Central memory CD8-positive, alpha-beta T cell (primary cell): Measurements from ENCODE around the gene SLC43A1.

ENCODE experiments used
- ATAC-seq: fragments of 150-1000 bp; cut with Tn5 transposase; replicated peaks from 2 replicates; pipeline ENCODE4 v1.10.0; 2022; ENCODE audit warnings: mild to moderate bottlenecking, moderate FRiP score, moderate number of reproducible peaks; ENCODE audit not compliant: poor library complexity, severe bottlenecking; ENCODE audit errors: extremely low read depth
- DNase-seq, 2 donors: peaks; one replicate each; pipeline ENCODE4 v3.0.0; 2021; ENCODE audit warnings: low spot score in 2 of 2
- H3K27ac Mint-ChIP-seq: one replicate; pipeline ENCODE4 v1.8.0; 2022; ENCODE audit warnings: low read depth, mild to moderate bottlenecking, moderate library complexity, mixed read lengths
- H3K27me3 Mint-ChIP-seq: one replicate; pipeline ENCODE4 v1.8.0; 2022; ENCODE audit warnings: mixed read lengths
- H3K36me3 Mint-ChIP-seq: one replicate; pipeline ENCODE4 v1.8.0; 2022; ENCODE audit warnings: mild to moderate bottlenecking, moderate library complexity, mixed read lengths; ENCODE audit not compliant: insufficient read depth
- H3K4me1 Mint-ChIP-seq: one replicate; pipeline ENCODE4 v1.8.0; 2022; ENCODE audit warnings: mixed read lengths
- H3K4me3 Mint-ChIP-seq: one replicate; pipeline ENCODE4 v1.8.0; 2022; ENCODE audit warnings: mild to moderate bottlenecking, moderate library complexity, mixed read lengths
- H3K9me3 Mint-ChIP-seq: one replicate; pipeline ENCODE4 v1.8.0; 2022; ENCODE audit warnings: mixed read lengths

The SLC43A1 gene

DNA sequence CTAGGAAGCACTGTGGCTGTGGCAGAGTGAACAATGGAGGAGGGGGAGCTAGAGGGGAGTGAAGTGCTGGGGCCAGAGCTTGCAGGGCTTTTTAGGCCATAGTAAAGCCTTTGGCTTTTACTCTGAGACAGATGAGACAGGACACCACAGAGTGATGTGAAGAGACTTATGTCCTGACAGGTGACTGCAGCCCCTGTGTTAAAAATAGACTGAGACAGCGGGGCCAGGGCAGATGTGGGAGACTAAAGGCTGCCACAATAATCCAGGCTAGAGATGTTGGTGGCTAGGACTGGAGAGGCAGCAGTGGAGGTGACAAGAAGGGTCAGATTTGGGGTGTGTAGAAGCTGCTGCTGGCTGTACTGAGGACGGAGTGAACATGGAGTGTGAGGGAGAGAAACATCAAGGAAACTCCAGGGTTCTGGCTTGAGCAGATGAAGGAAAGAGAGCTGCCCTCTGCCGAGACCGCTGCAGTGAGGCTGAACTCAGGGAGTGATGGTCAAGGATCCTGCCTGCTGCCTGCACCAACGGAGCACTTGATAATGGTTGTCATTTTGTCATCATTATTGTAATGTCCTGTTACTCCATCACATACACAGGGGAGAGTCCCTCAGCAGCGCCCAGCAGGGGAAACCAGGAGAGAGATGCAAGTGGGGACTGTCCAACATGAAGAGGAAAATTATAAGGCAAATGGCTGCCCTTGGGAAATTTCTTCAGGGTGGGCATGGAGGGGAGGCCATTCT, 27.4 kb downstream of the SLC43A1 start:
- H3K36me3 Mint-ChIP-seq = peaks cover 4% of the 10 kb centered on the region
- no peak for DNase-seq

DNA sequence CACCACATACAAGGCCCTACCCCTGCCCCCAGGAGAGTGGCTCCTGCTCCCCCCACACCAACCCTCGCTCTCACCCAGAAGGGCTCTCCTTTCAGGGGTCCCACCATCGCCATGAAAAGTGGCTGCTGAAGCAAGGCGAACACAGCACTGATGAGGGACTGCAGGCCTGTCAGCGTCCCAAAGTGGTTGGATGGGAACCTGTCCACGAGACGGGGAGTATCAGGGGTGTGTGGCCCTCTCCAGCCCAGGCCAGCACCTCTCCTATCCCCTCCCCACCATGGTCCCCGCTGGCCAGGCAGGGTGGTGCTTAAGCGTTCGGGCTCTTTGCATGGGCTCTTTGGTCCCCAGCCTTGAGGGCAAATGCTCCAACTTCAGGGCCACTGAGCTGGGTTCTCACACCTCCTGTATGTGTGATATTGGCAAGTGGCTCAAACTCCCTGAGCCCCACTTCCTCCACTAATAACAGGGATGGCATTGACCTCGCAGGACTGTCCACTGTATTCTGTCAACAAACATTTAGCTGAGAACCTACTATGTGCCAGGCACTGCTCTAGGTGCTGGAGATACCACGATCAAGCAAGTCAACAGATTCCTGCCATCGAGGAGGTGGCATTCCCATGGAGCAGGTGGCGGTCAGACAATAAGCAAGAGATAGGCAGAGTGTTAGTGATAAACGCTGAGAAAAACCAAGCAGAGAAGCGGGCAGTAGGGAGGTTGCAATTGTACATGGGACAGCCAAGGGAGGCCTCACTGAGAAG, 28.3 kb downstream of the SLC43A1 start:
- H3K27me3 Mint-ChIP-seq = peaks cover 17% of the 10 kb centered on the region
- DNase-seq (no peak), ATAC-seq (no peak)
- no peaks in the 10 kb centered on the region for H3K9me3 Mint-ChIP-seq
- H3K4me1 Mint-ChIP-seq = no peaks in the 10 kb centered on the region
- H3K27ac Mint-ChIP-seq = no peak overlapping the region
- H3K36me3 Mint-ChIP-seq = peaks cover 6% of the 10 kb centered on the region
- H3K4me3 Mint-ChIP-seq = no peak overlapping the region

More for the DNA sequence above, 27.4 kb downstream of the SLC43A1 start:
- Mint-ChIP-seq H3K27me3 (peaks cover 17% of the 10 kb centered on the region), H3K4me1 (no peaks in the 10 kb centered on the region), H3K9me3 (no peaks in the 10 kb centered on the region), H3K4me3 (no peak overlapping the region), H3K27ac (no peak overlapping the region)
- no peak for ATAC-seq

DNA sequence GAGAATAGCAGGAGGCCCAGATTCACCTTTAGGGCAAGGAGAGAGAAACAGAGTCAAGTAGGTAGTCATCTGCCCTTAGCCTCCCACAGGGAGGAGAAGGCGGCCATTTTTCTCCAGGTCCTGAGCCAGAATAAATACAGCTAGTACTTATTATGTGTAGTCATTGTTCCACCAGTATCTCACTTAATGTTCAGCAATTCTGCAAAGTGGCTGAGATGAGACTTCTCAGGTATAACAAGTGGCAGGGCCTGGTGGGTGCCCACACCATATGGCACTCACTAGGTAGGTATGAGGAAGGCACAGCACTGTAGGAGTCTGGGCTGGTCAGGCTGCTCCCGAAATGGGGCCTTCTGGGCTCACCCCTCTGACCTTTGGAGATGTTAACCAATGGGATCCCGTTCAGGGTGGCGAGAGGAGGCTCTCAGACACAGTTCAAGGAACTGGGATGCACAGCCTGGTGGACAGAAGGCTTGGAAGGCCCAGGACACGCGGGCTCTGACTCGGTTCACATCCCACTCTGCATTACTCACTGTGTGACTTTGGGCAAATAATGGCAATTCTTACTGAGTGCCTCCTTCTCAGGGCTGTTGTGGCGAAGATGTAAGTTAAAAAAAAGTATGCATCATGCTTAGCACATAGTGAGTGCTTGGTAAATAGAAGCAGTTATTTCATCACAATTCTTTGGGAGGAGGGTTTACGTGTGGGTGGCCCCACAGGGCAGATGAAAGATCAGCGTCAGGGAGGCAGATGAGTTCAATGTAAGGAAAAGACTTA, 30.1 kb downstream of the SLC43A1 start:
- no peak overlapping the region for H3K27ac Mint-ChIP-seq
- no peak overlapping the region for H3K4me3 Mint-ChIP-seq
- peaks cover 1% of the 10 kb centered on the region for H3K4me1 Mint-ChIP-seq
- H3K9me3 Mint-ChIP-seq = no peaks in the 10 kb centered on the region
- H3K27me3 Mint-ChIP-seq = peaks cover 17% of the 10 kb centered on the region
- H3K36me3 Mint-ChIP-seq = peaks cover 3% of the 10 kb centered on the region
- ATAC-seq (no peak), DNase-seq (no peak)

DNA sequence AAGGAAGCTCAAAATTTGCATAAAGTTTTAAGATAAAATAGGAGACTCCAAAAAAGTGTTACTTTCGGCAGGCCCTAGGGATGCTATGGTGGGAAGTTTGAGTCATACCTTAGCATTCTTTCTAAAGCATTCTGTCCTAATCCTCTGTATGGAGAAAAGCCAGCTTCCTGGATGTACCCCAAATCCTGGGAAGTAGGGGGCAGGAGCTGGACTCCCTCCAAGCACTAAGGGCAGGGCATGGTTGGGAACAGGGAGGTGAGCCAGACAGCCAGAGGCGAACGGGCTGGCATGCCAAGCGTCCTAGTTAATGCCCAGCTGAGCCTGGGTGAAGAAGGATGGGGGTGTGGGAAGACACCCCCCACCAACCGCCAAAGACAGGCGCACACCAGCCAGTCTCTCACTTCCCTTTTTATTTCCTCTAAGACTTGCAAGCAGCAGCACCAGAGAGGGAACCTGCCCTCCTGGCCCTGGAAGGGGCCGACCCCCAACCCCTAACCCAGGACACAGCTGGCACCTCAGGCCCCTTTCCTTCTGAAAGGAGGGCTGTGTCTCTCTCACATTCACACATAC, 31.3 kb downstream of the SLC43A1 start:
- peaks cover 3% of the 10 kb centered on the region for H3K36me3 Mint-ChIP-seq

DNA sequence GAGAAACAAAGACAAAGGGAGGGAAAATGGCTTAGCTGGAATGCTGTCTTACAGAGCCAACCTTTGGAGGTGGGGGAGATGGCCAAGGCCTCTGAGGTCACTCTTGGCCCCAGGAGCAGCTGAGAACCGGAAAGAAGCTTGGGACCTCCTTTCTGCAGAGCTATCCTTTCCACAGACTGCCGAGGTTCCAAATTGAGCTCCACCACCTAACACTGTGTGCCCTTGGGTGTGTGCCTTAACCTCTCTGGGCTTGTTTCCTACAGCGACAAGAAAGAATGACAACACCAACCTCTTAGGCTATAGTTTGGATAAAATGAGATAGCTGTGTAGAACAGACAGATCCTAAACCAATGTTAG, 32.0 kb downstream of the SLC43A1 start:
- no peak for DNase-seq
- Mint-ChIP-seq H3K9me3 (no peaks in the 10 kb centered on the region), H3K36me3 (peaks cover 3% of the 10 kb centered on the region), H3K27me3 (peaks cover 17% of the 10 kb centered on the region), H3K4me1 (peaks cover 19% of the 10 kb centered on the region), H3K4me3 (no peak overlapping the region), H3K27ac (no peak overlapping the region)
- ATAC-seq = no peak

More for the DNA sequence above, 31.3 kb downstream of the SLC43A1 start:
- ATAC-seq (no peak), DNase-seq (no peak)
- H3K27me3 Mint-ChIP-seq = peaks cover 17% of the 10 kb centered on the region
- H3K4me1 Mint-ChIP-seq = peaks cover 13% of the 10 kb centered on the region
- H3K4me3 Mint-ChIP-seq = no peak overlapping the region
- no peak overlapping the region for H3K27ac Mint-ChIP-seq
- H3K9me3 Mint-ChIP-seq = no peaks in the 10 kb centered on the region

DNA sequence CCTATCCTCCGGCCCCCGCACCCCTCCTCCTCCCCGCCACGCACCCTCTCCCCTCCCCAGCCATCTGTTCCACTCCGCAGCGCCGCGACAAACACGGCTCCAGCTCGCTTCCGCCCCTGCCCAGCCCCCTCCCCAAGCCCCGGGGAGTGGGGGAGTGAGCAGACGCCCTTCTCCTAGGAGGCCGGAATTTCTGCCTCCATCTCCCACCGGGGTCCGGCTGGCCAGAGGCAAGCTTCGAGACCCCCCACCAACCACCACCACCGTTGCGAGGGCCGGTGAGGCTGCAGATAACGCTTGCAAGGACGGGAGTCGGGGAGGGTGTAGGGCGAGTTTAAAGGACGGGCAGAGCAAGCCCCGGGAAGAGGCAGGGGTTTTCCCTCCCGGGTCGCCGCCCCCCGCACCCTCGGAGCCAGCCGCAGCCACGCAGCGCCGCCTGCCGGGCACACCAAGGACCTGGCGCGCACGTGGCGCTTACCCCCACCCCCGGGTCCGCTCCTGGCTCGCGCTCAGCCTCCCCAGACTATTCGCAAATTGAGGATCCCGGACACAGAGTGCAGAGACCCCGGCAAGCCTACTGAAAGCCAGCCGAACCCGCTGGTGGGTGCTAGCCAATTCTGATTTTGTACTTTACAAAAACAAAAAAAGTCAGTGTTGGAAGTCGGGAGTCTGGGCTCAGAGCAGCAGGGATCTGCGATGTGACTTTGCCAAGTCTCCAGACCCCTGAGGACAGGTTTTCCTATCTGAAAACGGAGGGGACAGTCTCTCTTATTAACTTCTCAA, 32.5 kb downstream of the SLC43A1 start:
- no peak overlapping the region for H3K27ac Mint-ChIP-seq
- peaks cover 25% of the 10 kb centered on the region for H3K4me1 Mint-ChIP-seq
- H3K4me3 Mint-ChIP-seq = no peak overlapping the region
- peaks cover 2% of the 10 kb centered on the region for H3K36me3 Mint-ChIP-seq
- DNase-seq (no peak), ATAC-seq (peak; percentile 45)
- peaks cover 17% of the 10 kb centered on the region for H3K27me3 Mint-ChIP-seq
- no peaks in the 10 kb centered on the region for H3K9me3 Mint-ChIP-seq

DNA sequence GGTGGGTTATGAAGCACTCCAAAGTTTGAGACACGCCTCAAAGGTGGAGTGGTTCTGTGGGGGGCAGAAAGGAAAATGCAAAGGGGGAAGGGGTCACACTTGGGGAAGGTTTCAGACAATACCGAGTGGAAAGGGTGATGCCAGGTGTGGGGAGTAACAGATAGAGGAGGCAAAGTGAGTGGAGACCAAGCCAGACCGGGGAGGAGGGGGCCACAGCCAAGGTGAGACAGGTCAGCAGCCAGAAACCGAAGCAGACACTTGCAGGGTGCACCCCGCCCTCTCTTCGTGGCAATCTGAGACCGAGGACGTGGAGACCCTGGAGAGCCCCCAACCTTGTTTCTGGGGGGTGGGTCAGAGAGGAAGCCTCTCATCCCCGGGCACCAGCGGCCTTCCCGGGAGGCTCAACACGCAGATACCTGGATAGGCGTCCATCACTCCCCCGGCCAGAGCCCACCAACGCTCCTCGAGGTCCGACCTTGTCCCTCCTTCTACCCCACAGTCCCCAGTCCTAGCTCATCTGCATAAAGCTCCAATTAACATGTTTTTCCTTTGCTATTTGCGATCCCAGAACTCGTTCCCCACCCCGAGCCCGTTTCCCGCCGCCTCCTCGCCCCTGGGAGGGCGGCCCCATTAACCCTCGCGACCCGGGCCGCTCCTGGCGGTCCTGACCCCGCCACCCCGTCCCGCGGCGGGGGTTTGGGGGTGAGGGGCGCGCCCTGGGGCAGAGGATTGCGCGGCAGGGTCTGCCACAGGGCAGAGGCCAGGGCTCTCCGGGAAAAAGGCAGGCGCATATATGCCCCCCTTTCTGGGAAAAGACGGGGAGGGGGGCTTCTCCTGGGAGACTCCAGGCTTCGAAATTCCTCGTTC, 33.4 kb downstream of the SLC43A1 start:
- Mint-ChIP-seq H3K9me3 (no peaks in the 10 kb centered on the region), H3K27me3 (peaks cover 17% of the 10 kb centered on the region), H3K27ac (no peak overlapping the region), H3K36me3 (peaks cover 1% of the 10 kb centered on the region), H3K4me3 (peak overlapping the region; percentile 11), H3K4me1 (peaks cover 26% of the 10 kb centered on the region)
- no peak for DNase-seq
- no peak for ATAC-seq

DNA sequence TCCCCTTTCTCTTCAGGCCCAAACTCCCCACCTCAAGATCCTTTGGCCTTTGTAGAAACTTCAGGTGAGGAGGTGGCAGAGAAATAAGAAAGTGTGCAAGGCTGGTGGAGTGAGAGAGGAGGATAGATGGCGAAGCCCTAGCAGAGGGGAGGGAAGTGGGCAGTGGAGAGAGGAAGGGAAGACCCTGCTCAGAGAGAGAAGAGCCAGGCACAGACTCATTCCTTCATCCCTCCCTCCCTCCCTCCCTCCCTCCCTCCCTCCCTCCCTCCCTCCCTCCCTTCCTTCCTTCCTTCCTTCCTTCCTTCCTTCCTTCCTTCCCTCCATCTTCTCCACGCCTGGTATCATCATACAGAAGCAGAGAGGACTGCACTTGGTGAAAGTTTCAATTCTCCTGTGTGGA, 34.2 kb downstream of the SLC43A1 start:
- DNase-seq (no peak), ATAC-seq (no peak)
- Mint-ChIP-seq H3K4me3 (no peak overlapping the region), H3K9me3 (no peaks in the 10 kb centered on the region), H3K27ac (no peak overlapping the region), H3K4me1 (peaks cover 31% of the 10 kb centered on the region), H3K27me3 (peaks cover 17% of the 10 kb centered on the region), H3K36me3 (peaks cover 6% of the 10 kb centered on the region)

DNA sequence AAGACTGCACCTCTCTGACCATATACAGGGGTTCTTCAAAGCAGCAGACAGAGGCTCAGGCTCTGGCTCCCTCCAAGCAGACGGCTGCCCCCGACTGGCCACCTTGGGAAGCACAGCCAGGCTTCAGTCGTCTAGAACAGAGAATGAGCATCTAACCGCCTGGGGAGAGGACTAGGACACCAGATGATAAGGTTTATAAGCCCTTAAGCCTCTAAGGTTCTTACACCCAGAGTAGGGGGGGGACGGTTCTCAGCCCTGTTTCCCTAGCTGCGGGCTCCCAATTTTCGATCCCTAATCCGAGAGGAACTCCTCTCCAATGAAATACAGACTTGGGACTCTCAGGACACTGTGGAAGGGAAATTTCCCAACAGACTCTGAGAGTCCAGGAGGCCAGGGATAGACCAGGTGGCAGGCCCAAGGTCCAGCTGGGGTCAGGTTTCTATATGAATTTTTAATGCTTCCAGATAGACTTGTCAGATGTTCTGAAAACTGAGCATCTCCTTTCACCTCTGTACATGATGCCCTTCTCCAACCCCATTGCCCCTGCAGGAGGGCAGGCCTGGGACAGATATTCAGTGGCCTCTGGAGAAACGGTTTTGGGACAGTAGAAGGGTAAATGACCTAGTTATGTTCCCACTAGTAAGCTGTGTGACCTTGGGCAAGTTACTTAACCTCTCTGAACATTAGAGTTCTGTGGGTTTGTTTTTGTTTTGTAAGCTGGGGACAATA, 34.9 kb downstream of the SLC43A1 start:
- H3K27ac Mint-ChIP-seq = no peak overlapping the region
- H3K9me3 Mint-ChIP-seq = no peaks in the 10 kb centered on the region
- H3K4me3 Mint-ChIP-seq = no peak overlapping the region
- peaks cover 37% of the 10 kb centered on the region for H3K4me1 Mint-ChIP-seq
- DNase-seq (peak; percentile 55 to 56), ATAC-seq (peak; percentile 49)
- peaks cover 6% of the 10 kb centered on the region for H3K36me3 Mint-ChIP-seq
- H3K27me3 Mint-ChIP-seq = peaks cover 15% of the 10 kb centered on the region

DNA sequence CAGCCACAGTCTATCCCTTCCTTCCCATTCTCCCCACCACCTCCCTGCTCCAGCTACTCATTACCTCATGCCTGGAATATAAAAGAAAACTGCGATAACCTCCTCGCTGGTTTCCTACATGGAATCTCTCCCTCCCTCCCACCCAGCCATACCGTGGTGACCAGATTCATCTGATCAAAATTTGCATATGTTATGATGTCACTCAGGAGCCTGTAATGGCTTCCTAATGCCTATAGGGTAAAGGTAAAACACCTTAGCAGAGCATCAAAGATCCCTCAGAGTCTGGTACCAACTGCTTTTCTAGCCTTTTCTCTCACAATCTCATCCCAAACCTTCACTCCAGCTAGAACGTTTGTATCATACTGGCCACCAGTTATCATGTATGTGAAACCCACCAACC, 35.6 kb downstream of the SLC43A1 start:
- H3K4me1 Mint-ChIP-seq = peaks cover 37% of the 10 kb centered on the region
- no peak overlapping the region for H3K4me3 Mint-ChIP-seq
- ATAC-seq = no peak

More for the DNA sequence above, 35.6 kb downstream of the SLC43A1 start:
- Mint-ChIP-seq H3K9me3 (no peaks in the 10 kb centered on the region), H3K27me3 (peaks cover 8% of the 10 kb centered on the region), H3K36me3 (peaks cover 6% of the 10 kb centered on the region), H3K27ac (no peak overlapping the region)
- DNase-seq = no peak
